ENCODE data around the gene SCT.

The SCT gene

DNA sequence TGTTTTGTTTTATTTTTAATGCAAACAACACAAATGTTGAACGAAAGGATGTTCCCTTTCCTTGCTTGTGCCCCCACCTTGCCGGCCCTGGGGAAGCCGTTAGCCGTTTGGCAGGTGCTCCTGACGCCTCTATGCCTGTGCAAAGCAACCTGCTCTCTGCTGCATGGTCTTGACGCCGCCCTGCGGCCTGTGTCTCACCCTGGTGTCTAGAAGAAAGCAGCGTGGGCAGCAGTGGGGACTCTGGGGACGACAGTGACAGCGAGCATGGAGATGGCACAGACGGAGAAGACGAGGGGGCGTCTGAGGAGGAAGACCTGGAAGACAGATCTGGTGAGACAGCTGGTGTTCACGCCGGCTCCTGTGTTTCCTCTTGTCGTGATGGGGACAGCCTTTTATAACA lies 45.2 kb downstream of the SCT start:
- DNase-seq = no peak

DNA sequence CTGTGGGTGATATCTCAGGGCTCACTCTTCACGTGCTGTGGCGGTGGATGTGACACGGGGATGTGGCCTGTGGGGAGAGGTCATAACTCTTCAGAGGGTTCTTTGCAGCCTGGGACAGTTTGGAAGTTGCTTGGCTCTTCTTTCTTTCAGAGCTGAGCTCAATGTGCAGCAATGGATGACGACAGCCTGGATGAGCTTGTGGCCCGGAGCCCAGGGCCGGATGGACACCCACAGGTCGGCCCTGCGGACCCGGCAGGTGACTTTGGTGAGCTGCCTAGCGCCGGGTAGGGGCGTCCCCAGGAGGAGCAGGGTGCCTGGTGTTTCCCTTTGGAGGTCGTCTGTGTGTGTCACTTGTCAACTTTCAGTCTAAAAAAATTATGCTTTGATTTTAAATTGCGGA lies 45.6 kb downstream of the SCT start:
- DNase-seq = no peak

DNA sequence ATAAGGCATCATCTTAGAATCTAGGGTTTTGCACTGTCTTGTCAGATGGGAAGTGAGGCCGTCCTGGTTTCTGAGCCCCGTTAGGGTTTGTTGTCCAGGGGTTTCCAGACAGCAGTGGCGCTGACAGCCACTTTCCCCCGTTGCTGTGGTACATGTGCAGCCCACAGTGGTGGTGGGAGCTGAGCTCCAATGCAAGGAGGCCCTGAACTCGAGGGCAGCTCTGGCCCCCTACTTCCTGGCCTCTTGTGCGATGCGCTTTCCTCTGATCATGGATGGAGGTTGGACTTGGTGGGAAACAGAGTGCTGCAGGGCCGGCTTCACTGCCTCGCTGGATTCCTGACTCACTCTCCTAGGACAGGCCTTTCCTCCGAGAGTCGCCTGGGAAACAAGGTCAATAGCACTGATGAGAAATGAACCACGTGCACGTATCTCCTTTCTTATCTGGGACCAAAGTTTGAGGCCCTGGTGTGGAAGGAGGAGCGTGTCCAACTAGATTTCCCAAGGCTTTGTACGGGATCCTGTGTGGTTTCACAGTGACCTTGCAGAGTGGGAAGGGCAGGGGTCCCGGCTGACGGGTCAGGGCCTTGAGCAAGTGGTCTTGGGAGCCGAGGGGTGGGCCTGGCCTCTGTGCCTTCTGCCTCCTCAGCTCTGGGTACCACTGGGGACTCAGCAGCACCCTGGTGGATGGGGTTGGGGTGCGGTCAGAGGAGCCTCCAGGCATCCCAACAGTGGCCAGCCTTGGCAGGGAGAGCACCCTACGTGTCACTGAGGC lies 47.0 kb downstream of the SCT start:
- DNase-seq = no peak

DNA sequence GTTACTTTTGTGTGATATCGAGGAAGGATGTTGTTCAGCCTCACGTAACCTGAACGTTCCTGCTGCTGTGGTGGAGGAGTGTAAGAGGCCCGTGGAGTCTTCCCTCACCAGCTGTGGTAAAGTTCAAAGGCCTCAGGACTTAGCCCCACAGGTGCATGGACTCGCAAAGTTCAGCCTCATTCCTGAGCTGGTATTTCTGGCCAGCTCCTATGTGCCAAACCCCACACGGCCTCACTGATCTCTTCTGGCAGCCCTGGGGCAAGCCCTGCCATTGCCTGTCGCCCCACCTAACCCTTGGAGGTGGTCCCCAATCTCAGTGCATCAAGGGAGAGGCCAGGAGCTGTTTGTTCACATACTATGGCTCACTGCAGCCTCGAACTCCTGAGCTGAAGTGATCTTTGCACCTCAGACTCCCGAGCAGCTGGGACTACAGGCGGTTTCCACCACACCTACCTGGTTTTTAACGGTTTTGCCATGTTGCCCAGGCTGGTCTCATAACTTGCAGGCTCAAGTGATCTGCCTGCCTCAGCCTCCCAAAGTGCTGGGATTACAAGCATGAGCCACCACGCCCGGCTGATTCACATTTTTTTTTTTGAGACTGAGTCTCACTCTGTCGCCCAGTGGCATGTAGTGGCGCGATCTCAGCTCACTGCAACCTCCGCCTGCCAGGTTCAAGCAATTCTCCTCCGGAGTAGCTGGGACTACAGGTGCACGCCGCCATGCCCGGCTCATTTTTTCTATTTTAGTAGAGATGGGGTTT lies 48.5 kb downstream of the SCT start:
- no peak for DNase-seq

DNA sequence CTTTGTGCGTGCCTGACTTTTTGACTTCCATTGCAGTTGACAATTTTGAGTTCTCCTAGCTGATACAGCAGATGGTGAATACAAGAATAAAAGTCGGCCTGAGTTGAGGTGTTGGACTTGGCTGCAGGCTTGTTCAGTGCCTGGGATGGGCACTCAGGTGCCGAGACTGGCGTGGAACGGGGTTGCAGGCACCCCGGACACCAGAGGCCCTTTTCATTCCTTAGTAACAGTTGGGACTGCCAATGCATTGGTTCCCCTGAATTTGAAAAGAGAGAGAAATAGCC lies 49.4 kb downstream of the SCT start:
- no peak for DNase-seq

DNA sequence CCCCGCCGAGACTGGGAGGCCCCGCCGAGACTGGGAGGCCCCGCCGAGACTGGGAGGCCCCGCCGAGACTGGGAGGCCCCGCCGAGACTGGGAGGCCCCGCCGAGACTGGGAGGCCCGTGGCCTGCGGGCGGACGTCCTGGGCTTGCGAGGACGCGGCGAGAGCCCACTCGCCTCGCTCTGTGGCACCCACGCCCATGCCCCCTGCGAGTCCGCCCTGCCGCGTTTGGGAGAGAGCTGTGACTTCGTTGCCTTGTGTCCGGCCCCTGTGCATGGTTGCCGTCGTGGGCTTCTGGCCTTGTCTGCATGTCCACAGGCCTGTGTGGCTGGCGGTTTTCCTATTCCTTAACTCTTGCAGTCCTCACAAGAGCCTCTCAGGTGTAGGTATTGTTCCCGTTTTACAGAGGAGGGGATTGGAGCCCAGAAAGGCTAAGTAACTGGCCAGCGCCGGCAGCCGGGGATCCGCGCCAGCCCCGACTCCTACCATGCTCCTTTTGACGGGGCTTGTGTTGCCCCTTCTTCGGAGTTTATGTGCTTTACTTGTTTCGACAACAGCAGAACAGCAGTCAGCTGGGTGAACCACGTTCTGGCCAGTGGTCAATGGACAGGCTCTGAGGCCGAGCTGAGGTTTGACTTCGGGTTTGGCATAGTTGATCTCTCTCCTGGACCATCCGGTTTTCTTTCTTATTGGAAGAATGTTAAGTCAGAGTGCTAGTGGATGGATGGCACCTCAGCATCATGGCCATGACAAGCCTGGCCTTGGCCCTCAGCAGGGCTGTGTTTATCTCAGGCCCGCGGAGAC lies 50.0 kb downstream of the SCT start:
- no peak for DNase-seq

All from kidney glomerular epithelial cell (primary cell).